ENCODE results near the gene ERVH48-1. TPM values are rescaled to one million over a fixed set of nuclear protein-coding genes. Genes with fewer than 3 reads are reported as not detected.

The ERVH48-1 gene
- total and polyA plus RNA-seq, 2 donors (not counting 3 experiments of a cell fraction or from before 2014, with no cell fraction given): not detected

- dilution Hi-C loops (cut with MboI; ENCODE audit: extremely low pct_ligation_motif_present, low sequenced_read_pairs): no loop called here
- no peak overlapping the region for H2AFZ ChIP-seq (ENCODE audit: low read depth, low read length)
- H3K36me3 ChIP-seq (ENCODE audit: control insufficient read depth in 2 of 2, extremely low read depth in 1 of 2, insufficient read depth in 2 of 2, low read length in 2 of 2): no peaks in the 10 kb centered on the region
- H3K27me3 ChIP-seq (ENCODE audit: control insufficient read depth in 2 of 2, insufficient read depth in 2 of 2, low read length in 2 of 2): peaks cover 0 to 3% of the 10 kb centered on the region in 2 experiments
- BruUV-seq (replicated peaks): no TSS peak
- H3K79me2 ChIP-seq (ENCODE audit: control insufficient read depth, insufficient read depth, low read length): no peaks in the 10 kb centered on the region
- CTCF ChIA-PET: no interaction called here
- intact Hi-C loops (cut with micrococcal nuclease): no loop called here
- no peak for TF ChIP-seq CTCF (IDR thresholded peaks at IDR 0.05; ENCODE audit: extremely low read depth in 1 of 2, insufficient read depth in 1 of 2, low read depth in 1 of 2, low read length in 2 of 2)
- no peak for TF ChIP-seq EZH2 (IDR thresholded peaks at IDR 0.05; ENCODE audit: borderline replicate concordance, low read depth, low read length, severe bottlenecking)
- TF ChIP-seq MYC (IDR thresholded peaks at IDR 0.05; ENCODE audit: low read depth, low read length): no peak
- TF ChIP-seq POLR2A (IDR thresholded peaks at IDR 0.05; ENCODE audit: low read depth, low read length): no peak
- TF ChIP-seq POLR2AphosphoS5 (IDR thresholded peaks at IDR 0.05; ENCODE audit: insufficient read depth, low read depth, low read length): no peak
- TF ChIP-seq MAX (IDR thresholded peaks at IDR 0.05; ENCODE audit: insufficient read depth, insufficient read length): no peak
- TF ChIP-seq GATA2 (IDR thresholded peaks at IDR 0.05; ENCODE audit: insufficient read depth, insufficient read length, low read depth, low read length): no peak
- TF ChIP-seq JUN (IDR thresholded peaks at IDR 0.05; ENCODE audit: borderline replicate concordance, insufficient read depth, insufficient read length, low read depth): no peak
- TF ChIP-seq FOS (IDR thresholded peaks at IDR 0.05; ENCODE audit: borderline replicate concordance, insufficient read depth, low read length): no peak
- peaks cover 5% of the 10 kb centered on the region for H3K4me1 ChIP-seq (ENCODE audit: control insufficient read depth, extremely low read depth, insufficient read depth, low read length)
- H3K9ac ChIP-seq (replicated peaks; ENCODE audit: extremely low read depth, insufficient read depth, low read length): no peak overlapping the region
- no peak overlapping the region for H3K4me3 ChIP-seq (replicated peaks in 1 of 3; ENCODE audit: insufficient read depth in 1 of 3, low read depth in 1 of 3, low read length in 3 of 3)
- no peak overlapping the region for H3K27ac ChIP-seq (ENCODE audit: insufficient read depth, low read depth, low read length)
- H3K9me1 ChIP-seq (replicated peaks; ENCODE audit: control insufficient read depth, extremely low read depth, insufficient read depth, low read length): no peaks in the 10 kb centered on the region
- FAIRE-seq (no peak), DNase-seq (ENCODE audit: low read depth, low spot score) (no peak)
- H4K20me1 ChIP-seq (replicated peaks; ENCODE audit: control insufficient read depth, extremely low read depth, insufficient read depth, low read length): no peaks in the 10 kb centered on the region
- H3K9me3 ChIP-seq (replicated peaks; ENCODE audit: control insufficient read depth, insufficient read depth, low read length): no peaks in the 10 kb centered on the region
- no peak overlapping the region for H3K4me2 ChIP-seq (ENCODE audit: insufficient read depth, low read length)
- POLR2A ChIA-PET: no interaction called here
Measured at GRCh38 chr21:42921927-42922326, 3.5 kb downstream of the ERVH48-1 start.
